ENCODE results near the gene NXPE4.

DNA sequence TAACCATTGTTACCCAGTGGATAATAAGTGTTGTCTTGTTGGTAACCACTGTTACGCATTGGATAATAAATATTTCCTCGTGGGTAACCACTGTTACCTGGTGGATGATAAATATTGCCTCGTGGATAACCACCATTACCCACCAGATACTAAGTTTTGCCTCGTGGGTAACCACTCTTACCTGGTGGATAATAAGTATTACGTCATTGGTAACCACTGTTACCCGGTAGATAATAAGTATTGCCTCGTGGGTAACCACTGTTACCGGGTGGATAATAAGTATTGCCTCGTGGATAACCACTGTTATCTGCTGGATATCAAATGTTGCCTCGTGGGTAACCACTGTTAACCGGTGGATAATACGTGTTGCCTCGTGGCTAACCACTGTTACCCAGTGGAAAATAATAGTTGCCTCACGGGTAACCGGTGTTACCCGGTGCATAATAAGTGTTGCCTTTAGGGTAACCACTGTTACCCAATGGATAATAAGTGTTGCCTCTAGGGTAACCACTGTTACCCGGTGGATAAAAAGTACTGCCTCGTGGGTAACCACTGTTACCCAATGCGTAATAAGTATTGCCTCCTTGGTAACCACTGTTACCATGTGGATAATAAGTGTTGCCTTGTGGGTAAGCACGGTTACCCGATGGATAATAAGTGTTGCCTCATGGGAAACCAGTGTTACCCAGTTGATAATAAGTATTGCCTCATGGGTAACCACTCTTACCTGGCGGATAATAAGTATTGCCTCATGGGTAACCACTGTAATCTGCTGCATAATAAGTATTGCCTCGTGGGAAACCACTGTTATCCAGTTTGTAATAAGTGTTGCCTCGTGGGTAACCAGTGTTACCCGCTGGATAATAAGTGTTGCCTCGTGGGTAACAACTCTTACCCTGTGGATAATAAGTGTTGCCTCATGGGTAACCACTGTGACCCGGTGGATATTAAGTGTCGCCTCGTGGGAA is 21.9 kb upstream of the NXPE4 start:
- no peak for TF ChIP-seq EZH2 (IDR thresholded peaks at IDR 0.05; ENCODE audit: borderline replicate concordance, low read length)
- TF ChIP-seq, protein P1, sequence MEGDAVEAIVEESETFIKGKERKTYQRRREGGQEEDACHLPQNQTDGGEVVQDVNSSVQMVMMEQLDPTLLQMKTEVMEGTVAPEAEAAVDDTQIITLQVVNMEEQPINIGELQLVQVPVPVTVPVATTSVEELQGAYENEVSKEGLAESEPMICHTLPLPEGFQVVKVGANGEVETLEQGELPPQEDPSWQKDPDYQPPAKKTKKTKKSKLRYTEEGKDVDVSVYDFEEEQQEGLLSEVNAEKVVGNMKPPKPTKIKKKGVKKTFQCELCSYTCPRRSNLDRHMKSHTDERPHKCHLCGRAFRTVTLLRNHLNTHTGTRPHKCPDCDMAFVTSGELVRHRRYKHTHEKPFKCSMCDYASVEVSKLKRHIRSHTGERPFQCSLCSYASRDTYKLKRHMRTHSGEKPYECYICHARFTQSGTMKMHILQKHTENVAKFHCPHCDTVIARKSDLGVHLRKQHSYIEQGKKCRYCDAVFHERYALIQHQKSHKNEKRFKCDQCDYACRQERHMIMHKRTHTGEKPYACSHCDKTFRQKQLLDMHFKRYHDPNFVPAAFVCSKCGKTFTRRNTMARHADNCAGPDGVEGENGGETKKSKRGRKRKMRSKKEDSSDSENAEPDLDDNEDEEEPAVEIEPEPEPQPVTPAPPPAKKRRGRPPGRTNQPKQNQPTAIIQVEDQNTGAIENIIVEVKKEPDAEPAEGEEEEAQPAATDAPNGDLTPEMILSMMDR (IDR thresholded peaks at IDR 0.05; ENCODE audit: low read length): no peak

Measured in OCI-LY1 (cell line).